Neural progenitor cell (in vitro differentiated cells): ENCODE data around the gene ANXA2.

Source experiments
- EZH2phosphoT487 ChIP-seq: fragments of 200-600 bp; sonication (generic); IDR thresholded peaks from 2 replicates; pipeline ENCODE4 v1.6.1; 2017; ENCODE audit warnings: antibody characterized with exemption
- TF ChIP-seq, protein P1 (sequence below): fragments of 200-600 bp; sonication (generic); IDR thresholded peaks from 2 replicates; pipeline ENCODE4 v1.5.1; 2017; ENCODE audit warnings: antibody characterized with exemption, mild to moderate bottlenecking

DNA sequence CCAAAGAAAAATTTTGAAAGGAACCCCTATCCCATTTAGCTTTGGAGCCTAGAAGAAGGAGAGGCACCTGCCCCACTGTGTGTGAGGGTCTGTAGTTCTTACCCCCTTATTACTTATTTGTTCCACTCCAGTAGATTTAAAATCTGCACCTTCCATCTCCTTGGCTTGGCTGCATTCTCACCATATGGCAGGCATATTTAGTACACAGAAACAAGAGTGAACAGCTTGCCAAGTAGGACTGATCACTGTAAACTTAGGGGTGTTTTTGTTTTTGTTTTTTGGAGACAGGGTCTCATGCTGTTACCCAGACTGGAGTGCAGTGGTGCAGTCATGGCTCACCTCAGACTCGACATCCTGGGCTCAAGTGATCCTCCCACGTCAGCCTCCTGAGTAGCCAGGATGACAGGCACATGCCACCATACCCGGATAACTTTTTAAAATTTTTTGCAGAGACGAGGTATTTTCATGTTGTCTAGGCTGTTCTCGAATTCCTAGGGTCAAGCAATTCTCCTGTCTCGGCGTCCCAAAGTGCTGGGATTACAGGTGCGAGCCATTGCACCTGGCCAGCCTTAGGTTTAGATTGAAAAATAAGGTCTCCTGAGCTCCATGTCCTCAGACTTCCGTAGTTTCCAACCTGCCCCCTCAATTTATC lies 14.1 kb upstream of the ANXA2 start:
- TF ChIP-seq, protein P1, sequence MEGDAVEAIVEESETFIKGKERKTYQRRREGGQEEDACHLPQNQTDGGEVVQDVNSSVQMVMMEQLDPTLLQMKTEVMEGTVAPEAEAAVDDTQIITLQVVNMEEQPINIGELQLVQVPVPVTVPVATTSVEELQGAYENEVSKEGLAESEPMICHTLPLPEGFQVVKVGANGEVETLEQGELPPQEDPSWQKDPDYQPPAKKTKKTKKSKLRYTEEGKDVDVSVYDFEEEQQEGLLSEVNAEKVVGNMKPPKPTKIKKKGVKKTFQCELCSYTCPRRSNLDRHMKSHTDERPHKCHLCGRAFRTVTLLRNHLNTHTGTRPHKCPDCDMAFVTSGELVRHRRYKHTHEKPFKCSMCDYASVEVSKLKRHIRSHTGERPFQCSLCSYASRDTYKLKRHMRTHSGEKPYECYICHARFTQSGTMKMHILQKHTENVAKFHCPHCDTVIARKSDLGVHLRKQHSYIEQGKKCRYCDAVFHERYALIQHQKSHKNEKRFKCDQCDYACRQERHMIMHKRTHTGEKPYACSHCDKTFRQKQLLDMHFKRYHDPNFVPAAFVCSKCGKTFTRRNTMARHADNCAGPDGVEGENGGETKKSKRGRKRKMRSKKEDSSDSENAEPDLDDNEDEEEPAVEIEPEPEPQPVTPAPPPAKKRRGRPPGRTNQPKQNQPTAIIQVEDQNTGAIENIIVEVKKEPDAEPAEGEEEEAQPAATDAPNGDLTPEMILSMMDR, result no peak
- TF ChIP-seq EZH2phosphoT487, result no peak
